T-cell (primary cell): ENCODE measurements around the gene PKM. TPM values are rescaled to one million over a fixed set of nuclear protein-coding genes. Genes with fewer than 3 reads are reported as not detected.

ENCODE experiments used
- ATAC-seq, 4 experiments: fragments of 200-7000 bp in 3 of 4; fragments of 150-1000 bp in 1 of 4; cut with Tn5 transposase; replicated peaks in 1 of 4; 1 replicate in 3 of 4; 2 replicates in 1 of 4; pipeline ENCODE4 v1.10.0; 2021; ENCODE audit warnings: moderate library complexity in 3 of 4, mild to moderate bottlenecking in 2 of 4, moderate number of reproducible peaks in 1 of 4
- CTCF ChIA-PET, 2 donors: fragments of 300-600 bp; sonication (Branson Sonifier 250); formaldehyde crosslinking; loops; one replicate each; lab custom pipeline; 2022; ENCODE audit warnings: antibody characterized with exemption in 2 of 2; lab: Charles Lee
- POLR2A ChIA-PET, 2 donors: fragments of 300-600 bp; sonication (Branson Sonifier 250); formaldehyde crosslinking; loops; one replicate each; lab custom pipeline; 2022; ENCODE audit warnings: antibody characterized with exemption in 2 of 2; lab: Charles Lee
- DNase-seq, 35 experiments: peaks; one replicate each; pipeline versions ENCODE4 v3.0.0 to v3.0.0-alpha.2; 2013 to 2023
- H3K27ac ChIP-seq: one replicate; pipeline ENCODE4 v1.5.1; 2013; ENCODE audit warnings: low read length
- H3K27me3 ChIP-seq, 2 experiments: replicated peaks in 1 of 2; 1 replicate in 1 of 2; 2 replicates in 1 of 2; pipeline versions ENCODE4 v1.6.1 to v1.7.0; 2013; ENCODE audit warnings: low read length in 1 of 2, mixed read lengths in 1 of 2; ENCODE audit not compliant: control insufficient read depth in 2 of 2, insufficient read depth in 2 of 2; ENCODE audit errors: extremely low read depth in 1 of 2
- H3K36me3 ChIP-seq, 2 donors: 1 replicate in 1 of 2; 2 replicates in 1 of 2; pipeline versions ENCODE4 v1.6.1 to v1.7.0; 2013; ENCODE audit warnings: low read length in 1 of 2; ENCODE audit not compliant: control insufficient read depth in 2 of 2, insufficient read depth in 1 of 2; ENCODE audit errors: extremely low read depth in 1 of 2
- H3K4me1 ChIP-seq, 2 experiments: 1 replicate in 1 of 2; 2 replicates in 1 of 2; pipeline versions ENCODE4 v1.6.1 to v1.7.0; 2013; ENCODE audit warnings: low read length in 2 of 2, mixed read lengths in 1 of 2; ENCODE audit not compliant: insufficient read depth in 2 of 2, control insufficient read depth in 1 of 2; ENCODE audit errors: extremely low read depth in 1 of 2
- H3K4me3 ChIP-seq, 2 donors: 1 replicate in 1 of 2; 2 replicates in 1 of 2; pipeline versions ENCODE4 v1.5.1 to v1.7.0; 2013; ENCODE audit warnings: mild to moderate bottlenecking in 2 of 2, low read length in 1 of 2, moderate library complexity in 1 of 2; ENCODE audit not compliant: control insufficient read depth in 1 of 2; ENCODE audit errors: extremely low read depth in 1 of 2
- H3K9me3 ChIP-seq: 2 replicates; pipeline ENCODE4 v1.7.0; 2013
- H3K27ac Mint-ChIP-seq, 2 donors: one replicate each; pipeline ENCODE4 v1.8.0; 2020 to 2021; ENCODE audit warnings: mild to moderate bottlenecking in 2 of 2, mixed read lengths in 2 of 2
- H3K27me3 Mint-ChIP-seq, 2 donors: one replicate each; pipeline ENCODE4 v1.8.0; 2021 to 2022; ENCODE audit warnings: mixed read lengths in 2 of 2
- H3K36me3 Mint-ChIP-seq: one replicate; pipeline ENCODE4 v1.8.0; 2021; ENCODE audit warnings: mixed read lengths
- H3K4me1 Mint-ChIP-seq, 3 donors: one replicate each; pipeline ENCODE4 v1.8.0; 2020 to 2022; ENCODE audit warnings: mixed read lengths in 3 of 3, mild to moderate bottlenecking in 1 of 3
- H3K4me3 Mint-ChIP-seq, 3 donors: one replicate each; pipeline ENCODE4 v1.8.0; 2020 to 2022; ENCODE audit warnings: mild to moderate bottlenecking in 3 of 3, mixed read lengths in 3 of 3, moderate library complexity in 3 of 3
- H3K9me3 Mint-ChIP-seq, 3 donors: one replicate each; pipeline ENCODE4 v1.8.0; 2020 to 2022; ENCODE audit warnings: mixed read lengths in 3 of 3
- WGBS: methylation state at CpG from one replicate; pipeline ENCODE4 v1.1.5; 2013; ENCODE audit warnings: missing lambda C conversion rate; ENCODE audit not compliant: insufficient coverage; 5-methylcytosine and 5-hydroxymethylcytosine counted together
- total RNA-seq, 35 experiments: library from RNA in 6 of 35; stranded (reverse) in 6 of 35; fragments of 120-200 nt in 1 of 35; gene quantifications; one replicate each; pipeline versions ENCODE4 v1.2.1 to v1.2.4 and lab custom pipeline; 2013 to 2026

Gene PKM
- total RNA-seq, 5 donors from 2014 or later (not counting 1 experiment from before 2014, with no cell fraction given), result 293 to 412 (median 370) TPM

GRCh38 chr15:72169921-72170611, 60.9 kb downstream of the PKM start:
- H3K36me3 ChIP-seq, result no peaks in the 10 kb centered on the region
- peaks cover 7 to 8% of the 10 kb centered on the region in 2 experiments for H3K4me1 ChIP-seq
- no peaks in the 10 kb centered on the region for H3K9me3 Mint-ChIP-seq
- no peak for DNase-seq
- 92% methylated on average over 12 of the region's 16 CpGs for WGBS
- H3K27me3 ChIP-seq, result peaks cover 0 to 46% of the 10 kb centered on the region in 2 experiments
- peaks cover 5 to 7% (median 6%) of the 10 kb centered on the region in 3 donors for H3K4me1 Mint-ChIP-seq
- CTCF ChIA-PET, result no interaction called here
- no peak overlapping the region for H3K4me3 Mint-ChIP-seq
- H3K4me3 ChIP-seq, result no peak overlapping the region
- POLR2A ChIA-PET, result no interaction called here
- H3K27ac Mint-ChIP-seq, result no peak overlapping the region
- H3K27ac ChIP-seq, result no peak overlapping the region
- no peaks in the 10 kb centered on the region for H3K9me3 ChIP-seq
- no peaks in the 10 kb centered on the region for H3K36me3 Mint-ChIP-seq
- no peak for ATAC-seq
- H3K27me3 Mint-ChIP-seq, result peaks cover 3 to 6% of the 10 kb centered on the region in 2 donors

- Mint-ChIP-seq H3K27me3 (peaks cover 0 to 6% of the 10 kb centered on the region in 2 donors), H3K27ac (no peak overlapping the region), H3K4me1 (peaks cover 5 to 7% (median 6%) of the 10 kb centered on the region in 3 donors), H3K9me3 (no peaks in the 10 kb centered on the region), H3K4me3 (no peak overlapping the region), H3K36me3 (no peaks in the 10 kb centered on the region)
- Histone ChIP-seq H3K27me3 (peaks cover 0 to 40% of the 10 kb centered on the region in 2 experiments), H3K27ac (no peak overlapping the region), H3K4me3 (no peak overlapping the region), H3K36me3 (no peaks in the 10 kb centered on the region), H3K9me3 (no peaks in the 10 kb centered on the region), H3K4me1 (peaks cover 7 to 8% of the 10 kb centered on the region in 2 experiments)
- DNase-seq (no peak), ATAC-seq (no peak)
- POLR2A ChIA-PET, result no interaction called here
- CTCF ChIA-PET, result no interaction called here
- 83% methylated on average over 8 of the region's 10 CpGs for WGBS
These were observed 61.6 kb downstream of the PKM start for GRCh38 chr15:72169236-72169920.

- peaks cover 0 to 37% of the 10 kb centered on the region in 2 experiments for H3K27me3 ChIP-seq
- DNase-seq, result no peak
- H3K9me3 ChIP-seq, result no peaks in the 10 kb centered on the region
- H3K36me3 Mint-ChIP-seq, result no peaks in the 10 kb centered on the region
- no peak overlapping the region for H3K27ac Mint-ChIP-seq
- peaks cover 5 to 7% (median 6%) of the 10 kb centered on the region in 3 donors for H3K4me1 Mint-ChIP-seq
- peaks cover 7 to 8% of the 10 kb centered on the region in 2 experiments for H3K4me1 ChIP-seq
- WGBS, result 68% methylated on average over 2 of the region's 4 CpGs
- H3K4me3 Mint-ChIP-seq, result no peak overlapping the region
- ChIA-PET CTCF (no interaction called here), POLR2A (no interaction called here)
- H3K9me3 Mint-ChIP-seq, result no peaks in the 10 kb centered on the region
- H3K27me3 Mint-ChIP-seq, result peaks cover 0 to 6% of the 10 kb centered on the region in 2 donors
- no peak overlapping the region for H3K27ac ChIP-seq
- peak overlapping the region in 1 of 2 donors; percentile 21 for H3K4me3 ChIP-seq
- no peak for ATAC-seq
- H3K36me3 ChIP-seq, result no peaks in the 10 kb centered on the region
These were observed 62.2 kb downstream of the PKM start for GRCh38 chr15:72168808-72169190.

- ChIA-PET POLR2A (no interaction called here), CTCF (no interaction called here)
- Mint-ChIP-seq H3K9me3 (no peaks in the 10 kb centered on the region), H3K27ac (no peak overlapping the region), H3K36me3 (no peaks in the 10 kb centered on the region), H3K4me3 (no peak overlapping the region), H3K4me1 (peaks cover 5 to 7% (median 6%) of the 10 kb centered on the region in 3 donors), H3K27me3 (peaks cover 0 to 6% of the 10 kb centered on the region in 2 donors)
- DNase-seq, result no peak
- ATAC-seq, result peak in 2 of 4 experiments; percentile 51 to 60
- H3K27me3 ChIP-seq, result peaks cover 0 to 37% of the 10 kb centered on the region in 2 experiments
- no peaks in the 10 kb centered on the region for H3K36me3 ChIP-seq
- no peak overlapping the region for H3K27ac ChIP-seq
- no peaks in the 10 kb centered on the region for H3K9me3 ChIP-seq
- 0% methylated on average over 4 of the region's 7 CpGs for WGBS
- peaks cover 7 to 8% of the 10 kb centered on the region in 2 experiments for H3K4me1 ChIP-seq
- peak overlapping the region in 1 of 2 donors; percentile 21 for H3K4me3 ChIP-seq
These were observed 62.7 kb downstream of the PKM start for GRCh38 chr15:72168131-72168807.

- Histone ChIP-seq H3K36me3 (no peaks in the 10 kb centered on the region), H3K27ac (no peak overlapping the region), H3K27me3 (peaks cover 0 to 34% of the 10 kb centered on the region in 2 experiments), H3K9me3 (no peaks in the 10 kb centered on the region), H3K4me3 (no peak overlapping the region), H3K4me1 (peaks cover 7 to 8% of the 10 kb centered on the region in 2 experiments)
- no peak overlapping the region for H3K27ac Mint-ChIP-seq
- DNase-seq (no peak), ATAC-seq (no peak)
- CTCF ChIA-PET, result interaction anchor here in 1 of 2 donors (1.7 kb wide), 1 partner anchor 12 kb away, joined by 4 read pairs; no protein-coding TSS in a partner anchor
- H3K9me3 Mint-ChIP-seq, result no peaks in the 10 kb centered on the region
- 100% methylated on average over 2 of the region's 6 CpGs for WGBS
- no peaks in the 10 kb centered on the region for H3K36me3 Mint-ChIP-seq
- POLR2A ChIA-PET, result no interaction called here
- peaks cover 0 to 5% of the 10 kb centered on the region in 2 donors for H3K27me3 Mint-ChIP-seq
- H3K4me3 Mint-ChIP-seq, result no peak overlapping the region
- H3K4me1 Mint-ChIP-seq, result peaks cover 5 to 7% (median 6%) of the 10 kb centered on the region in 3 donors
These were observed 63.5 kb downstream of the PKM start for GRCh38 chr15:72167445-72167844.

- peaks cover 5 to 7% (median 6%) of the 10 kb centered on the region in 3 donors for H3K4me1 Mint-ChIP-seq
- DNase-seq (no peak), ATAC-seq (no peak)
- H3K27ac Mint-ChIP-seq, result no peak overlapping the region
- no peaks in the 10 kb centered on the region for H3K36me3 ChIP-seq
- no peaks in the 10 kb centered on the region for H3K9me3 Mint-ChIP-seq
- H3K4me1 ChIP-seq, result peaks cover 7 to 8% of the 10 kb centered on the region in 2 experiments
- H3K9me3 ChIP-seq, result no peaks in the 10 kb centered on the region
- H3K27me3 ChIP-seq, result peaks cover 0 to 31% of the 10 kb centered on the region in 2 experiments
- H3K4me3 Mint-ChIP-seq, result no peak overlapping the region
- POLR2A ChIA-PET, result no interaction called here
- CTCF ChIA-PET, result interaction anchor here in 1 of 2 donors (1.7 kb wide), 1 partner anchor 11 kb away, joined by 4 read pairs; no protein-coding TSS in a partner anchor
- H3K36me3 Mint-ChIP-seq, result no peaks in the 10 kb centered on the region
- H3K27me3 Mint-ChIP-seq, result peaks cover 0 to 5% of the 10 kb centered on the region in 2 donors
- WGBS, result 81% methylated on average over 4 of the region's 5 CpGs
- H3K27ac ChIP-seq, result no peak overlapping the region
- H3K4me3 ChIP-seq, result no peak overlapping the region
These were observed 64.1 kb downstream of the PKM start for GRCh38 chr15:72166716-72167417.
